Panc1 (cell line): ENCODE results near the gene DCP2. TPM values are rescaled to one million over a fixed set of nuclear protein-coding genes. Genes with fewer than 3 reads are reported as not detected.
A peak's percentile ranks its signal among the peaks of the same experiment; 100 is the strongest.

Experiments used
- ATAC-seq: fragments of 200-7000 bp; cut with Tn5 transposase; 2 replicates; pipeline ENCODE4 v1.9.1; 2020; ENCODE audit warnings: mild to moderate bottlenecking, moderate library complexity
- BruUV-seq: library from RNA; stranded (reverse); fragments of 400-500 nt; replicated peaks from 2 replicates; lab custom pipeline; 2021; lab: Mats Ljungman, UMichigan
- CTCF ChIA-PET: fragments of 300-600 bp; sonication (Branson Sonifier 250); formaldehyde crosslinking; loops from one replicate; lab custom pipeline; 2022; ENCODE audit warnings: antibody characterized with exemption; lab: Charles Lee
- POLR2A ChIA-PET: fragments of 300-600 bp; sonication (Branson Sonifier 250); formaldehyde crosslinking; loops from one replicate; lab custom pipeline; 2022; ENCODE audit warnings: antibody characterized with exemption; lab: Charles Lee
- DNase-seq: peaks from one replicate; pipeline ENCODE4 v3.0.0-alpha.2; 2010; ENCODE audit warnings: low read depth, low spot score
- H3K27ac ChIP-seq: 2 replicates; pipeline ENCODE4 v1.5.1; 2011; ENCODE audit warnings: mild to moderate bottlenecking, low read length, inconsistent platforms
- H3K27me3 ChIP-seq: fragments of 200-500 bp; sonication (Bioruptor generic); 2 replicates; pipeline ENCODE4 v1.6.0; 2014; ENCODE audit warnings: low read length, inconsistent platforms; ENCODE audit not compliant: control insufficient read depth, insufficient read depth
- H3K36me3 ChIP-seq: fragments of 200-500 bp; sonication (Bioruptor generic); 2 replicates; pipeline ENCODE4 v1.5.1; 2014; ENCODE audit warnings: inconsistent platforms, mild to moderate bottlenecking, low read length, moderate library complexity; ENCODE audit not compliant: control insufficient read depth, insufficient read depth
- H3K4me1 ChIP-seq: 2 replicates; pipeline ENCODE4 v1.5.1; 2011; ENCODE audit warnings: inconsistent platforms, mild to moderate bottlenecking, low read length, moderate library complexity; ENCODE audit not compliant: control insufficient read depth, insufficient read depth
- H3K4me3 ChIP-seq, 2 experiments: 2 replicates each; pipeline ENCODE4 v1.5.1; 2011 to 2012; ENCODE audit warnings: low read depth in 2 of 2, low read length in 2 of 2, mild to moderate bottlenecking in 2 of 2, inconsistent platforms in 1 of 2, moderate library complexity in 1 of 2
- H3K9me3 ChIP-seq: fragments of 200-500 bp; sonication (Bioruptor generic); 2 replicates; pipeline ENCODE4 v1.5.1; 2014; ENCODE audit warnings: low read depth, mild to moderate bottlenecking, inconsistent platforms, low read length, moderate library complexity; ENCODE audit not compliant: control insufficient read depth, insufficient read depth
- POLR2AphosphoS5 ChIP-seq: IDR thresholded peaks from 2 replicates; pipeline ENCODE4 v1.6.1; 2012; ENCODE audit warnings: mild to moderate bottlenecking, low read depth, low read length, moderate library complexity
- SIN3A ChIP-seq: IDR thresholded peaks from 2 replicates; pipeline ENCODE4 v1.6.1; 2012; ENCODE audit warnings: low read depth, mild to moderate bottlenecking, low read length, moderate library complexity, borderline replicate concordance; ENCODE audit not compliant: insufficient read depth
- TCF7L2 ChIP-seq: IDR thresholded peaks from 2 replicates; pipeline ENCODE4 v1.6.1; 2011; ENCODE audit warnings: mild to moderate bottlenecking, low read depth, low read length, inconsistent platforms
- in situ Hi-C: cut with HindIII; loops from 2 replicates; pipeline ENCODE4 v1.10.0; 2016; ENCODE audit warnings: low sequenced_read_pairs, low pct_unique_long_range_greater_than_20kb
- intact Hi-C: fragments of 100-400 bp; cut with micrococcal nuclease; formaldehyde crosslinking; loops from one replicate; pipeline ENCODE4 v1.10.0; 2022; ENCODE audit not compliant: unreplicated experiment
- total RNA-seq: library from RNA; stranded (reverse); gene quantifications from one replicate; pipeline ENCODE4 v1.2.1, GENCODE V29; 2021; ENCODE audit not compliant: unreplicated experiment
- TF ChIP-seq, protein P1 (sequence below): fragments of 450-650 bp; IDR thresholded peaks from 2 replicates; pipeline ENCODE4 v1.5.1; 2017; ENCODE audit warnings: mild to moderate bottlenecking
- TF ChIP-seq, protein P2 (sequence below), 2 experiments: IDR thresholded peaks; 2 replicates each; pipeline ENCODE4 v1.6.1; 2011 to 2012; ENCODE audit warnings: low read depth in 2 of 2, control low read depth in 1 of 2, low read length in 1 of 2, mild to moderate bottlenecking in 1 of 2, moderate library complexity in 1 of 2; ENCODE audit not compliant: insufficient read depth in 1 of 2

DCP2 gene
- total RNA-seq, 1 experiment from 2014 or later: 70.4 TPM

DNA sequence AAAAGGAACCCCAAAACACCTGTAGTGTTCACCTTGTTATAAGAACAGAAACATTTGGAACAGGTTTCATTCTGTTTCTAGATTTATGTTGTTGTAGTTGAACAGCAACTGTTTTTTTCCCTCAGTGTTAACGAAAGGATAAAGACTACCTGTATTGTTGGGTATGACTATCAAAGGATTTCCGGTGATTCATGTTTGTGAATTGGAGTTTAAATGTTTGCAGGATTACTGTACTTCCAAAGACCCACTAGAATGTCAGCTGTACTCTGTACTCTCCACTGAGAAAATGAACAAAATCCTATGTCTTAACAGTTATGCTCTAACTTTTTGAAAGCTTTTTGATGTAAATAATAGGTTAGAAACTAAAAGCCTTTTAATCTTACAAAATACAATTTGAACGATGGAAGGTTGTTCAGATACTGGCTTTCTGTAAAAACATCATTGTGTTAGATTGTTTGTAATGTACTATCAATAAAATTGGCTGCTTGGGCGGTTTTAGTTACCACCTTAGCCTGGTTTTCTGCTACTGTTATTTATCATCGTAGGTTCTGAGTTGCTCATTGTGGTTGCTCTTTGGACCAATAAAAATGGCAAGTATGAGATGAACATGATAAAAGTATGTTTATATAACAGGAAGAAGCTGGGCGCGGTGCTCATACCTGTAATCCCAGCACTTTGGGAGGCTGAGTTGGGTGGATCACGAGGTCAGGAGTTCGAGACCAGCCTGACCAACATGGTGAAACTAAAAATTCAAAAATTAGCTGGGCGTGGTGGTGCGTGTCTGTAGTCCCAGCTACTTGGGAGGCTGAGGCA is 44.1 kb downstream of the DCP2 start:
- intact Hi-C loops (no loop called here), in situ Hi-C loops (no loop called here)
- no TSS peak for BruUV-seq
- ChIA-PET POLR2A (no interaction called here), CTCF (interaction anchor here (0.6 kb wide), 1 partner anchor 22 kb away, joined by 3 read pairs; no protein-coding TSS in a partner anchor)
- DNase-seq: peak; percentile 79
- TF ChIP-seq POLR2AphosphoS5 (no peak), TCF7L2 (no peak), SIN3A (no peak)
- TF ChIP-seq, protein P1, sequence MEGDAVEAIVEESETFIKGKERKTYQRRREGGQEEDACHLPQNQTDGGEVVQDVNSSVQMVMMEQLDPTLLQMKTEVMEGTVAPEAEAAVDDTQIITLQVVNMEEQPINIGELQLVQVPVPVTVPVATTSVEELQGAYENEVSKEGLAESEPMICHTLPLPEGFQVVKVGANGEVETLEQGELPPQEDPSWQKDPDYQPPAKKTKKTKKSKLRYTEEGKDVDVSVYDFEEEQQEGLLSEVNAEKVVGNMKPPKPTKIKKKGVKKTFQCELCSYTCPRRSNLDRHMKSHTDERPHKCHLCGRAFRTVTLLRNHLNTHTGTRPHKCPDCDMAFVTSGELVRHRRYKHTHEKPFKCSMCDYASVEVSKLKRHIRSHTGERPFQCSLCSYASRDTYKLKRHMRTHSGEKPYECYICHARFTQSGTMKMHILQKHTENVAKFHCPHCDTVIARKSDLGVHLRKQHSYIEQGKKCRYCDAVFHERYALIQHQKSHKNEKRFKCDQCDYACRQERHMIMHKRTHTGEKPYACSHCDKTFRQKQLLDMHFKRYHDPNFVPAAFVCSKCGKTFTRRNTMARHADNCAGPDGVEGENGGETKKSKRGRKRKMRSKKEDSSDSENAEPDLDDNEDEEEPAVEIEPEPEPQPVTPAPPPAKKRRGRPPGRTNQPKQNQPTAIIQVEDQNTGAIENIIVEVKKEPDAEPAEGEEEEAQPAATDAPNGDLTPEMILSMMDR: no peak
- TF ChIP-seq, protein P2, sequence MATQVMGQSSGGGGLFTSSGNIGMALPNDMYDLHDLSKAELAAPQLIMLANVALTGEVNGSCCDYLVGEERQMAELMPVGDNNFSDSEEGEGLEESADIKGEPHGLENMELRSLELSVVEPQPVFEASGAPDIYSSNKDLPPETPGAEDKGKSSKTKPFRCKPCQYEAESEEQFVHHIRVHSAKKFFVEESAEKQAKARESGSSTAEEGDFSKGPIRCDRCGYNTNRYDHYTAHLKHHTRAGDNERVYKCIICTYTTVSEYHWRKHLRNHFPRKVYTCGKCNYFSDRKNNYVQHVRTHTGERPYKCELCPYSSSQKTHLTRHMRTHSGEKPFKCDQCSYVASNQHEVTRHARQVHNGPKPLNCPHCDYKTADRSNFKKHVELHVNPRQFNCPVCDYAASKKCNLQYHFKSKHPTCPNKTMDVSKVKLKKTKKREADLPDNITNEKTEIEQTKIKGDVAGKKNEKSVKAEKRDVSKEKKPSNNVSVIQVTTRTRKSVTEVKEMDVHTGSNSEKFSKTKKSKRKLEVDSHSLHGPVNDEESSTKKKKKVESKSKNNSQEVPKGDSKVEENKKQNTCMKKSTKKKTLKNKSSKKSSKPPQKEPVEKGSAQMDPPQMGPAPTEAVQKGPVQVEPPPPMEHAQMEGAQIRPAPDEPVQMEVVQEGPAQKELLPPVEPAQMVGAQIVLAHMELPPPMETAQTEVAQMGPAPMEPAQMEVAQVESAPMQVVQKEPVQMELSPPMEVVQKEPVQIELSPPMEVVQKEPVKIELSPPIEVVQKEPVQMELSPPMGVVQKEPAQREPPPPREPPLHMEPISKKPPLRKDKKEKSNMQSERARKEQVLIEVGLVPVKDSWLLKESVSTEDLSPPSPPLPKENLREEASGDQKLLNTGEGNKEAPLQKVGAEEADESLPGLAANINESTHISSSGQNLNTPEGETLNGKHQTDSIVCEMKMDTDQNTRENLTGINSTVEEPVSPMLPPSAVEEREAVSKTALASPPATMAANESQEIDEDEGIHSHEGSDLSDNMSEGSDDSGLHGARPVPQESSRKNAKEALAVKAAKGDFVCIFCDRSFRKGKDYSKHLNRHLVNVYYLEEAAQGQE (IDR thresholded peaks at IDR 0.05; ENCODE audit: insufficient read depth in 1 of 2, low read depth in 2 of 2, low read length in 1 of 2): no peak
- Histone ChIP-seq H3K4me3 (no peak overlapping the region), H3K36me3 (peaks cover 17% of the 10 kb centered on the region), H3K27ac (peak overlapping the region; percentile 60; the same call in 1 of the 2 replicates), H3K4me1 (peaks cover 24% of the 10 kb centered on the region), H3K9me3 (no peaks in the 10 kb centered on the region), H3K27me3 (no peaks in the 10 kb centered on the region)
- ATAC-seq: peak; percentile 91

DNA sequence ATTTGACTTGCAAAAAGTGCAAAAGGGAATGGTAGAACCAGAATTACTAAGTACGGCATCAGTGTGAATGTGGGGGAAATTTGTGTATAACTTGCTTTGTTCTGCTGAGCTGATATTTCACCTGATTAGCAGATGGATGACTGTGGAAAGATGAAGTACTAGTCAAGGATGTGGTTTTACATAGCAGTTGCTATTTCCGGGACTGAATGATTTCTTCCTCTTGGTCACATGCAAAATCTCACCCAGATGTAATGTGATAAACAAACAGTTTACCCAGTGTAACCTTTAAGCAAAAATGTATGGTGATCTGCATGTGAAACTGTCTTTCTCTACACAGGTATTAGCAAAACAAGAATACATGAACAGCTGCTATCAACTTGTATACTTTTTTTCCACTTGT is 46.1 kb downstream of the DCP2 start:
- ChIA-PET CTCF (no interaction called here), POLR2A (no interaction called here)
- no peak for ATAC-seq
- Histone ChIP-seq H3K36me3 (peaks cover 14% of the 10 kb centered on the region), H3K4me1 (peaks cover 24% of the 10 kb centered on the region), H3K4me3 (no peak overlapping the region), H3K9me3 (no peaks in the 10 kb centered on the region), H3K27ac (no peak overlapping the region), H3K27me3 (no peaks in the 10 kb centered on the region)
- DNase-seq: no peak
- in situ Hi-C loops (no loop called here), intact Hi-C loops (no loop called here)
- TF ChIP-seq TCF7L2: no peak
- no peak for TF ChIP-seq SIN3A
- TF ChIP-seq, protein P1: no peak
- TF ChIP-seq POLR2AphosphoS5: no peak
- TF ChIP-seq, protein P2 (IDR thresholded peaks at IDR 0.05; ENCODE audit: insufficient read depth in 1 of 2, low read depth in 2 of 2, low read length in 1 of 2): no peak
- BruUV-seq: no TSS peak
